Mesodermal cell (in vitro differentiated cells): ENCODE results near the gene FAM217B.

Experiments used
- H3K27ac ChIP-seq: 2 replicates; pipeline ENCODE4 v1.7.0; 2013; ENCODE audit warnings: mild to moderate bottlenecking, low read depth, low read length, moderate library complexity; ENCODE audit not compliant: severe bottlenecking
- H3K36me3 ChIP-seq: 2 replicates; pipeline ENCODE4 v1.7.1; 2013; ENCODE audit warnings: mild to moderate bottlenecking, low read length, moderate library complexity; ENCODE audit not compliant: control insufficient read depth, insufficient read depth
- H3K4me1 ChIP-seq: one replicate; pipeline ENCODE4 v1.7.1; 2013; ENCODE audit warnings: mild to moderate bottlenecking, low read length; ENCODE audit not compliant: insufficient read depth, control insufficient read depth, poor library complexity, severe bottlenecking
- H3K4me3 ChIP-seq: 2 replicates; pipeline ENCODE4 v1.7.0; 2013; ENCODE audit warnings: low read length, control low read depth, mild to moderate bottlenecking; ENCODE audit not compliant: insufficient read depth, poor library complexity, severe bottlenecking; ENCODE audit errors: extremely low read depth
- H3K9me3 ChIP-seq: 2 replicates; pipeline ENCODE4 v1.7.1; 2013; ENCODE audit warnings: mild to moderate bottlenecking, low read length, moderate library complexity; ENCODE audit not compliant: control insufficient read depth
- WGBS, 2 experiments: methylation state at CpG; one replicate each; pipeline ENCODE4 v1.1.5; 2013; ENCODE audit warnings: missing lambda C conversion rate in 2 of 2; ENCODE audit not compliant: insufficient coverage in 2 of 2; 5-methylcytosine and 5-hydroxymethylcytosine counted together

The FAM217B gene

GRCh38 chr20:59938696-59939051, 1.5 kb upstream of the FAM217B start:
- peaks cover 4% of the 10 kb centered on the region for H3K36me3 ChIP-seq
- H3K4me3 ChIP-seq = peak overlapping the region; percentile 0
- no peaks in the 10 kb centered on the region for H3K9me3 ChIP-seq
- peaks cover 11% of the 10 kb centered on the region for H3K4me1 ChIP-seq
- no peak overlapping the region for H3K27ac ChIP-seq
- WGBS, 2 experiments = 98 to 99% methylated on average over 5 to 6 of the region's 7 CpGs

DNA sequence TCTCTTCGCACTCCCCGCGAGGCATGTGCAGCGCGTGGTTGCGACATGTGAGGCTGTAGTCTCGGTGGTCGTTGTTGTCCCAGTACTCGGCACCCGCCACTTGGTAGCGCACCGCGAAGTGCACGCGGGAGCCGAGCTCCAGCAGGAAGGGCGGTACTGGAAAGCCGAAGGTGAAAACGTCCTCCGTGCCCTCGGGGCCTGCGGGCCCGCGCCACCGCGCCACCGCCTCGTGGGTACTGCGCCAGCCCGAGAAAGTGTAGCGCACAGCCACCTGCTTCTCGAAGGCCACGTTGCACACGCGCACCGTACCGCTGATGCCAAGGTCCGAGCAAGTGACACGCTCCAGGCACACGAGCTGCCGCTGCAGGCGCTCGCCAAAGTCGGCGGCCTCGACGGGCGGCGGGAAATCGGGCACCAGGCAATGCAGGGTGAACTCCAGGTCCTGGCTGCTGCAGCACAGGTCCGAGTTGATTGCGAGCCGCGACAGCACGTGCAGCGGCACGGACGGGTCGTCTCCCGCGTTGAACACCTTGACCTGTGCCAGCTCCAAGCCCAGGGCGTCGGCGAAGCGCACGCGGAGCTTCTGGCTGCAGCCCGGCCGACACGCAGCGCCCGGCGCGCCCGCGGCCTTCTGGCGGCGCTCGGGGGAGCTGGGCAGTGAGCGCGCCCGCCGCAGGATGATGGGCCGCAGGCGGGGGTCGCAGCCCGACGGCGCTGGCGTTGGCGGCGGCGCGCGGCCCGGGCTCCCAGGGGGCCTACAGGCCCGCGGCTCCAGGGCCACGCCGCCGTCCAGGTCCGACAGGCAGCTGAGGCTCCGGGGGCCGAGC, 924 bp upstream of the FAM217B start:
- Histone ChIP-seq H3K4me3 (peak overlapping the region; percentile 71), H3K9me3 (no peaks in the 10 kb centered on the region), H3K36me3 (peaks cover 10% of the 10 kb centered on the region), H3K4me1 (peaks cover 11% of the 10 kb centered on the region), H3K27ac (peak overlapping the region; percentile 98)
- 55 to 67% methylated on average over 78 to 102 of the region's 104 CpGs for WGBS, 2 experiments

DNA sequence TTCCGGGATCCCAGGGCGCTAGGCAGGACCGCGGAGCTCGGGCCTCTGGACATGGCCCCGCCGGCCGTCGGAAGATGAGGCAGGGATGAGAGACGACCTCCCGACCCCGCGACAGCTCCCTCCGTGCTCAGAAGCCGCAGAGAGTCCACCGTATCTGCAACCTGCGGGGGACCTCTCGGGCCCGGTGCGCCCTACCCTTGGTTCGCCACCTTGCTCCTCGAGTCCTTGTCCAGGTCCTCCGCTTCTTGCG, 385 bp upstream of the FAM217B start:
- 1% methylated on average over 18 of the region's 24 CpGs; no CpG with 5 or more reads in 1 of the 2 experiments for WGBS, 2 experiments
- peak overlapping the region; percentile 71 for H3K4me3 ChIP-seq
- H3K4me1 ChIP-seq = peaks cover 11% of the 10 kb centered on the region
- H3K27ac ChIP-seq = peak overlapping the region; percentile 98
- H3K36me3 ChIP-seq = peaks cover 15% of the 10 kb centered on the region
- no peaks in the 10 kb centered on the region for H3K9me3 ChIP-seq

DNA sequence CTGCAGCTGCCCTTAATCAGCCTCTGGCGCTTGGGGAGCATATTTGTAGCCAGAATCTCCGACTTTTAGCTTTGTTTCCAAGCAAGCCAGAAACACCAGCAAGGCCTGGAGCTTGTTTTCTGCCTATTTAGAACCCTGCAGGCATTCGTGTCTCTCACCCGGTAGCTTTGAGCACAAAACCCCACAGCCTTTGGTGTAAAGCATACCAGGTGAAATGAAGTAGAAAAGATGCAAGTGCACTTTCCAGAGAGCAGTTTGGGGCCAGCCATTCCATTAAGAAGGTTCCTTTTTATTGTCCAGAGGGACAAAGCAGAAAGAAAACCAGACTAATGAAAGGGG, 736 bp downstream of the FAM217B start:
- Histone ChIP-seq H3K27ac (peak overlapping the region; percentile 98), H3K36me3 (peaks cover 15% of the 10 kb centered on the region), H3K4me3 (peak overlapping the region; percentile 71), H3K9me3 (no peaks in the 10 kb centered on the region), H3K4me1 (peaks cover 18% of the 10 kb centered on the region)
- WGBS, 2 experiments = 5 to 8% methylated on average over 4 of the region's 4 CpGs

DNA sequence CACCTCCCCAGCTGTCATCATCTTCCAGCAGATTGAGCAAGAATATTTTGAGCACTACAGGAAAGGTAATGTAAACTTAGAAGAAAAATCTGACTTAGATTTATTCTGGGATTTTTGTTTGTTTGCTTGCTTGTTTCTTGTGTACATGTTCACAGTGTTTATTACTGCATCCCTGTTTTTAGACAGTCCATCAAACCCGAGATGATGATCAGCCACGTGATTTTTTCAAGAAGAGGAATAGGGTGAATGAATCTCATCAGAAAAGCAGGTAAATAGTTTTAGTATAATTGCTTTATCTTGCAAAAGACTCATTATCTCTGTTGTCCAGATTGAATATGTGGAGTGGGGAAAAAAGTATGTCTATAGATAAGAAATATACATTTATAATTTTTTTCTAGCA, 2.1 kb downstream of the FAM217B start:
- Histone ChIP-seq H3K27ac (no peak overlapping the region), H3K4me1 (peaks cover 22% of the 10 kb centered on the region), H3K9me3 (no peaks in the 10 kb centered on the region), H3K4me3 (no peak overlapping the region), H3K36me3 (peaks cover 15% of the 10 kb centered on the region)
- WGBS, 2 experiments = 100% methylated on average over 1 of the region's 2 CpGs; no CpG with 5 or more reads in 1 of the 2 experiments

DNA sequence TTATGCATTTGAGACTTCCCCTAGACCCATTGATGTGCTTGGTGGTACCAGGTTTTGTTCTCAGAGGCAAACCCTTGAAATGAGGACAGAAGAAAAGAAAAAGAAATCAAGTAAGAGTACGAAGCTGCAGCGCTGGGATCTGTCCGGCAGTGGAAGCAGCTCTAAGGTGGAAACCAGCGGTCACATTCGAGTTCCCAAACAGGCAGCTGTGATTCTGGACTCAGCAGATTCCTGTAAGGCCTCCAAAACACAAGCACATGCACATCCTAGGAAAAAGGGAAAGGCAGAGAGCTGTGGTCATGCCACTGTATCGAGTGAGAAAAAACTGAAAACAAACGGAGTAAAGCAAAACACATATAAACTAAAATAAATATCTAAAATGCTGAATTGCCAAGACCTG, 4.5 kb downstream of the FAM217B start:
- WGBS, 2 experiments = 88 to 98% methylated on average over 5 of the region's 7 CpGs
- Histone ChIP-seq H3K9me3 (no peaks in the 10 kb centered on the region), H3K4me1 (peaks cover 11% of the 10 kb centered on the region), H3K36me3 (peaks cover 15% of the 10 kb centered on the region), H3K4me3 (no peak overlapping the region), H3K27ac (no peak overlapping the region)

DNA sequence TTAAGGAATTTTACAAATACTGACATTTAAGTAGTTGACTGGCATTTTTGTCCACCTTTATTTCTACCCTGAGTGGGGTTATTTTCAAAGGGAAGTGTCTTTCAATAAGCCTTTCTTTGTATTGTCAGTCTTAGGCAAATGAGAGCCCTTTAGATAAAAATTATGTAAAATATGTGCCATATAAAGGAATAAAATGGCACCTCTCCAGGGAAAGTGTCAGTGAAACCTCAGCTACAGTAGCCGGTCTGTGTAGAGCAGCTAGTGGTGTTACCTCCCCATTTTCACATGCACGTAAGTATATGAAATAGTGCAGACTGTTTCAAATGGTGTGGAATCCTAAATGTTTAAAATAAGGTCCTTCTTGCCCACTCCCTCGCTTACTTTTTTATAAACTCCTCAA, 5.0 kb downstream of the FAM217B start:
- WGBS, 2 experiments = no CpG with 5 or more reads among the region's 3 CpGs
- Histone ChIP-seq H3K36me3 (peaks cover 15% of the 10 kb centered on the region), H3K4me3 (no peak overlapping the region), H3K9me3 (no peaks in the 10 kb centered on the region), H3K4me1 (peaks cover 11% of the 10 kb centered on the region), H3K27ac (peak overlapping the region; percentile 48)

DNA sequence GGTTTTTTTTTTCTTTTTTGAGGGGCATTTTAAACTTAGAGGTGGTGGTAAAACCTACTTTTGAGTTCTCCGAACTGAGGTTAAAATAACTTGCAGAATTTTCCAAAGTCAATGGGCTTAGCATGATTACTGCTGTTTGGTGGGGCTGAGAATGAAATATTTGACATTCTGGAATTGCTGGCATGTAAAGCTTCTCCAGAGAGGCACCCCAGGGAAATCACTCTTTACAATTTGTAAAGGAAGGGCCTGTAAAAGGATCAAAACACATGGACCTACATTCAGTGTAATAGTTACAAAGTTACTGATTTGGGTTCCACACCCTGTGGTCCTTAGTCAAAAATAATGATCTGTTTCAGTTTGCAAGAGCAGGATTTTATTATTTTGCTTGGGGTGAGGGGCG, 5.5 kb downstream of the FAM217B start:
- 60% methylated on average over 1 of the region's 2 CpGs; no CpG with 5 or more reads in 1 of the 2 experiments for WGBS, 2 experiments
- H3K4me3 ChIP-seq = no peak overlapping the region
- H3K4me1 ChIP-seq = peaks cover 11% of the 10 kb centered on the region
- H3K27ac ChIP-seq = peak overlapping the region; percentile 48
- peaks cover 15% of the 10 kb centered on the region for H3K36me3 ChIP-seq
- no peaks in the 10 kb centered on the region for H3K9me3 ChIP-seq

GRCh38 chr20:59947376-59947775, 7.2 kb downstream of the FAM217B start:
- H3K4me3 ChIP-seq = no peak overlapping the region
- peaks cover 11% of the 10 kb centered on the region for H3K4me1 ChIP-seq
- H3K27ac ChIP-seq = no peak overlapping the region
- no peaks in the 10 kb centered on the region for H3K9me3 ChIP-seq
- WGBS, 2 experiments = 92 to 93% methylated on average over 7 of the region's 8 CpGs
- peaks cover 11% of the 10 kb centered on the region for H3K36me3 ChIP-seq

GRCh38 chr20:59948212-59948611, 8.0 kb downstream of the FAM217B start:
- H3K4me1 ChIP-seq = peaks cover 11% of the 10 kb centered on the region

DNA sequence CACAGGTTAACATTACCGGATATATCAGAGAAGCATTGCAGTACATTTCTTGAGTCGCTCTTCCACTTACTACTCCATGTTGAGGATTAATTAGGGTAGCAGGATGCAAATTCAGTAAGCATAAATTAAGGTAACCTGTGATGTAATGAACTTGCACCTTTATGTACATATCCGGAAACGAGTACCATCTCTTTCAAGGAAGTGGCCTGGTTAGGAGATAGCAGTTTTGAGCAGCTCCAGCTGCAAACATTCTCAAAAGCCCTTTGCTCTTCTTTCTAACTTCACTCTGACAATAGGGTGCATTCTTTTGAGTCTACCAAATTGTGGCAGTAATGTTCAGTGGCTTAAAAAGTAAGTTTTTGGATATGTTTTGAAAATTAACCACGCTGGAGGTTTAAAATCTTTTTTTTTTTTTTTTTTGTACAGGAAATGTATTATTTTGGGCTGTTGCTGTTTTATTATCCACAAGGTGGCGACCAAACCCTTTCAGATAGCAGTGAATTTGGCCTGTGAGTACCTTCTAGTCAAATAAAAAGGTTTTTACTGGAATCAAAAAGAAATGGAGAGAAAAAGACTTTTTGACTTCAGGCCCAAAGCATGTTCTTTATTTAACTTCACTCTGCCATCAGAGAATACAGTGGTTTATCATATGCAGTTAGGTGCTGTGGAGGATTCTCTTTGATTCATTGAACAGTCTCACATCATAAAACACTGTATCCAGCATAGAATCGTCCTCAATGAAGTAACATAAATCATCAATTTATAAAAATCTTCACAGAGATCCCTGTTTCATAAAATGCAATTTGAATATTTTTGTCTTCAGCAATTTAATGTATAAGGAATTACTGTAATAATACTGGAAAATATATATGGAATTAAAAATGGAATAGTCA, 8.9 kb downstream of the FAM217B start:
- Histone ChIP-seq H3K9me3 (no peaks in the 10 kb centered on the region), H3K4me1 (peaks cover 11% of the 10 kb centered on the region), H3K36me3 (peaks cover 7% of the 10 kb centered on the region), H3K27ac (no peak overlapping the region), H3K4me3 (no peak overlapping the region)
- 8 to 94% methylated on average over 2 of the region's 7 CpGs for WGBS, 2 experiments

More at GRCh38 chr20:59948212-59948611, 8.0 kb downstream of the FAM217B start:
- Histone ChIP-seq H3K36me3 (peaks cover 11% of the 10 kb centered on the region), H3K4me3 (no peak overlapping the region), H3K9me3 (no peaks in the 10 kb centered on the region), H3K27ac (no peak overlapping the region)
- no CpG with 5 or more reads among the region's 1 CpG for WGBS, 2 experiments
